Stimulated activated CD4-positive, alpha-beta T cell treated with anti-CD3 and anti-CD28 coated beads, Interleukin-2, amount 100 ng/mL, for 4 hours (primary cell): ENCODE results near the gene SHB.
"Not testable (repeated sequence)": the region's sequence is repeated elsewhere in the genome, so short reads cannot be mapped to it uniquely, and the experiment has no call there.

ENCODE experiments used
- DNase-seq: peaks from one replicate; pipeline ENCODE4 v3.0.0-alpha.2; 2020; ENCODE audit warnings: low read depth

Gene SHB

GRCh38 chr9:37969558-37970300 is 99.3 kb downstream of the SHB start:
- no peak for DNase-seq

GRCh38 chr9:37969130-37969529 is 99.9 kb downstream of the SHB start:
- DNase-seq: no peak

GRCh38 chr9:37968228-37968701 is 100.8 kb downstream of the SHB start:
- DNase-seq: no peak

- DNase-seq: no peak
These were observed 101.3 kb downstream of the SHB start for GRCh38 chr9:37967761-37968080.

DNA sequence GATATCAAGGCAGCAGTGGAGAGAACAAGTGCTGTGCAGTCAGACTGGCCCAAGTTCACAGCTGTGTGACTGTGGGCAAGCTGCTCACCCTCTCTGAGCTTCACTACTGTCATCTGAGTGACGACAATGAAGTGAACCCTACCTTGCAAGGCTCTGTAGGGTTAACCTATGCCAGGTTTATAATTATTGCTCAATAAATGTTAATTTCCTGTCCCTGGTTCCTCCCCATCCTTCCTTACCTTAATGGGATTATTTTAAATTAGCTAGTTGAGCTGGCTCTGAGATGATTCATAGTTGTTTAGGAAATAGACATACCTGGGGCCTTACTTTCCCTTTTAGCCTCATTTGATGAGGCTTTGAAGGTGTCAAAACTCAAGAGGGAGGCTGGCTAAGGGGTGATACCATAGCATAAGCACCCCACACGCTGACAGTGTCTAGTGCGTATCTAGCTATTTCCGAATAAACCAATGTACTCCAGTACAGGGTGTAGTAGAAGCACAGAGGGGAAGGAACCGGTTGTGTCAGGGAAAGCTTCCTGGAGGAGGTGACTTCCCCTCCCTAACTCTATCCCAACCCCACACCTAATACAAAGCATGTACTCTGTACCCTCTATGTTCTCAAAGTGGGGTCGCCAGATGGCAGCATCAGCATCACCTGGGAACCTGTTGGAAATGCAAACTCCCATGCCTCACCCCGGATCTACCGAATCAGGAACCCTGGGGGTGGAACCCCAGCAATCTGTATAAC is 101.8 kb downstream of the SHB start:
- no peak for DNase-seq

DNA sequence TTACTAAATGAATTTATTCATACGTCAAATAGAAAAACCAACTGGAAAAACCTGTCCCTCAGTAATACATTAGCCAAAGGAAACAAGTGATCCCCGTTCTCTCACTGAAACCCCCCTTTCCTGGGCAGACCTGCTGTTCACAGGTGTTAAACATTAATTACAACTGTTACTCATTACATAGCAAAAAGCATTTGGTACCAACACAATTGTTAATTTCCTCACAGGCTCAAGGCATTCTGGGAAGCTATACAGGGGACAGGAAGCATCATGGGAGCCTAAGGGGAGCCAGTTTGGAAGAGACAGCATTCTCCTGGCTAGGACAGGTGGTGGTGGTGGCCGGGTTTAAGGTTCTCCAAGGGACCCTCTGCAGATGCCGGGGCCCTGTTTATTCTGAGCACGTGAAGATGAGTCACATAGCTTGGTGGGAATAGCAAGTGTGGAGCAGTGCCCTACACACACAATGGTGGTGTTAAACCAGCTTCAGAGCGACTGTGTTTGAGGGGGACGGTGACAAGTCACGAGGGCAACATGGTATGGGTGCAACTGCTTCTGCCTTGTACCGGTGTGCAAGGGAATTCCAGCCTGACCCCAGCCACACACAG is 102.5 kb downstream of the SHB start:
- no peak for DNase-seq

DNA sequence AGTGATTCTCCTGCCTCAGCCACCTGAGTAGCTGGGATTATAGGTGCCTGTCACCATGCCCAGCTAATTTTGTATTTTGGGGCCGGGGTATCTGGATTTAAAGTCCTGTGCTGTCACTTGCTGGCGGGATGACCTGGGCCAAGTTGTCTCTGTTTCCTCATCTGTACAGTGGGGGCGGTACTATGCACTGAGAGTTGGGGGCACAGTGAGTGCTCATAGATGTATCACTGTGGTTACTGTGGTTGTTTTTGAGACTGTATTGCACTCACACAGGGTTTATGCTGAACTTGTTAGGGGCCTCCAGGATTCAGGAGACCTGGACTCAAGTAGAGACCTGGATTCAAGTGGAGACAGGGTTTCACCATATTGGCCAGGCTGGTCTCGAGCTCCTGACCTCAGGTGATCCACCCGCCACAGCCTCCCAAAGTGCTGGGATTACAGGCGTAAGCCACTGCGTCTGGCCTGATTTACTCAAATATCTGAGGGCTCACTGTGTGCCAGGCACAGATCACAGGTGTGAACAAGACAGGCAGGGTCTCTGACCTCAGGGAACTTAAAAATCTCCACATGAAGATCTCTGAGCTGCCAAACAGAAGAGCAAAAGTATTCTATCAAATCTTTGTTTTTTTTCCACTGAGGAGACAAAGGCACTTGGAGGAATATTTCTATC is 103.2 kb downstream of the SHB start:
- not testable (repeated sequence) for DNase-seq

DNA sequence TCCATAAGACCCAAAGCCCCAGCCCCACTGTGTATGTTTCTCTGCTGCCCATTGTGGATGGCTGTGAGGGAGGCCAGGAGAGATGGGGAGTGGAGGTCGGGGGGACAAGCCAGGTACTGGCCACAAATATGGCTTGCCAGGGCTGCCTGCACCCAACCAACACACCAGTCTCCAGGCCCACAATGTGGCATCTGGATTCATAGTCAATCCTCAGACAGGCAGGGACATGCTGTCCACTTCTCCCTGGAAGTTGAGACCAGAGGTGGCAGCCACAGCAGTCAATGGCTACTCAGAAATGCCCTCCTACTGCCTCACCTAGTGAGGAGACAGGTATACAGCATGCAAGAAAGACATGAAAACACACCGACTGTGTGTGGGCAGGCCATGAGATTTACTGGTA is 103.9 kb downstream of the SHB start:
- no peak for DNase-seq

DNA sequence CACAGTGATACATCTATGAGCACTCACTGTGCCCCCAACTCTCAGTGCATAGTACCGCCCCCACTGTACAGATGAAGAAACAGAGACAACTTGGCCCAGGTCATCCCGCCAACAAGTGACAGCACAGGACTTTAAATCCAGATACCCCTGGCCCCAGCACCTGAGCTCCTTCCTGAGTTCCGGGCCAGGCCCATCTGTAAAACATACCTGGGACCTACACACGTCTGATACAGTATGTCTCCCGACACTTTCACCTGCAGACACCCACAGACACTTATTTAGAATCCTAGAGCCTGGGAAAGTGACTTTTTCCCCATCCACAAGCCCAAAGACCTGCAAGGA is 104.3 kb downstream of the SHB start:
- DNase-seq: no peak

DNA sequence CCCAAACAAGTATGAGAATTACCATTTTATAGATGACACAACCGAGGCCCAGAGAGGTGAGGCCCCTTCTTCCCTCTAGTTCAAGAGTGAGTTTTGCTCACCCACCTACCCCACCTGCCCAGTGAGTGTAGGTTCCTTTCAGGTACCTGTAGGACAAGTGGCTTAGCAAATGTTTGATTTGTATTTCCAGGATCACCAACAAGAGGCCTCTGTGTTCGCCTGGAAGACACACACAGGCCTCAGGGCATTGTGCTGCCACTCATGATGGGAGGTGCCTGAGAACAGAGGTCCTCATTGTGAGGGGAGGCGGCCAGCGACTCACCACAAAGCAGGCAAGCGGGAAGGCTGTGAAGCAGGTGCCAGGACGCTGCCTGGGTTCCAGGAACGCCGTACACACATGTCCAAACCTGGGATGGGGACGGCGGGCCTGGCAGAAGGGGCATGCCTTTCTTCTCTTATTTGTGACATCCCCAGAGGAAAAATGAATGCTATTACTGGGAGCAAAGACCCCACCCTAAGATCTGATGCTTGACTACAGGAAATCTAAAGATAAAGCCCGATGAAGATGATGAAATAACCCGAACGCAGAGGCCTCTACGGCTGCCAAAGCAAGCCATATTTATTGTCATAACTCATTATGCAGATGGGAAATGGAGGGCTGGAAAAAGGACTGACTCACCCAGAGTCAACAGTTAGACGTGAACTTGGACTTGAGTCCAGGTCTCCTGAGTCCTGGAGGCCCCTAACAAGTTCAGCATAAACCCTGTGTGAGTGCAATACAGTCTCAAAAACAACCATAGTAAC is 104.9 kb downstream of the SHB start:
- no peak for DNase-seq

- DNase-seq: no peak
These were observed 107.7 kb downstream of the SHB start for GRCh38 chr9:37961351-37961750.

DNA sequence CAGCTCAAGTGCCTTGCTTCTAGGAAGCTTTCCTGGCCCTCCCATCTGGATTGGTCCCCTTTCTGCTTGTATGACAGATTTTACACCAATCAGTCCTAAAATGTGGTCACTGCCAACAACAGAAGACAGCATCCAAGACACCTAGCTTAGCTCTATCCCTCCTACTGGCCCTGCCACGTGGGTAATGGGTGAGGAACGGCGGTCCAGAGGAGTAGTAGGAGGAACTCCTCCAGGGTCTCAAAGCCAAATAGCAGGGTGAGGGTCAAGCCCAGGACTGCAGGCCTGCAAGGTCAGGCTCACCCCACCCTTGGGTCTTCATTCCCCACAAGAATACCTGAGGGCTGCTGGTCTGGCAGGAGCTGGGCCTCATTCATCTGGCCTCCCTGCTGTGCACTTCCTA is 108.4 kb downstream of the SHB start:
- DNase-seq: no peak

GRCh38 chr9:37959976-37960375 is 109.1 kb downstream of the SHB start:
- DNase-seq: no peak

GRCh38 chr9:37958154-37958553 is 110.9 kb downstream of the SHB start:
- no peak for DNase-seq

DNA sequence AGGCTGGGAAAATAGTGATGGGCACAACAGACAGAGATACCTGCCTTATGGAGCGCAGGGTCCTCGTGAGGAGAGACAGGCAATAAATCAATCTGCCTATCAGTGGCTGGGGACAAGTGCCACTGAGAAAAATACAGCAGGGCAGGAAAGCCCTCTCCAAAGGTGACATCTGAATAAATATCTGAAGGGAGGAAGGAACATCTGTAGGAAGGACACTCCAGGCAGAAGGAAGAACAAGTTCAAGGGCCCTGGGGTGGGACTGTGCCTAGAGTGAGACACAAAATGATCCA is 111.4 kb downstream of the SHB start:
- DNase-seq: no peak

DNA sequence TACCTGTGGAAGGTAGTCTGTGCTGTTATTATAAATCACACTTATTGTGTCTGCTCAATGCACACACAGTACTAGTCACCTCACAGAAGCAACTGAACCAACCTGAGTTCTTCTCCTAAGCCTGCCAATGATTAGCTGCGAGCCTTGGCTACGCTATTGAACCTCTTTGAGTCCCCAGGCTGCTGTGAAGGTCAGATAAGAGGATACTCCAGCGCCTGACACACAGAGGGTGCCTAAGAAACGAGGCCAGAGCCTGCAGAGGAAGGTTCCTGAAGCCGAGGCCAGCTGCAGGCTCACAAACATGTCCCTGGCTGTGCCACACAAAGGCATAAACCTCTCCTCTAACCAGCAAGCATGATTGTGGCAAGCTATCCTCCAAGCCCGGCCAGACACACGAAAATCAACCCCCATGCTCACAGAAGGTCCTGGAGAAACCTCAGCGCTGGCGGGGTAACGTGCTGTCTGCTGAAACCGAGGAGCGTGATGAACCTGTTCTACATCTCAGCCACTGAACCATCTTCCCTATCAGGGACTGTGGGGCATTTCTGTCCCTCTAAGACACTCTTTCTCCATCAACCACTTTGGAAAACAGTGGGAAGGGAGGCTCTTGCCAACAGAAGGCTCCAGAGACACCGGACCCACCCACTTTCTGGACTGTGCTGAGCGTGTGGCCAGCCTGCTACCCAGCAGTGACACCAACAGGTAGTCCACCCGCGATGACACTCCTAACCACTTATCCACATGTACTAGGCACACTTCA is 111.9 kb downstream of the SHB start:
- no peak for DNase-seq

- no peak for DNase-seq
These were observed 112.6 kb downstream of the SHB start for GRCh38 chr9:37956423-37956820.

GRCh38 chr9:37955781-37956422 is 113.1 kb downstream of the SHB start:
- no peak for DNase-seq

GRCh38 chr9:37954581-37954981 is 114.4 kb downstream of the SHB start:
- no peak for DNase-seq

- DNase-seq: no peak
These were observed 115.1 kb downstream of the SHB start for GRCh38 chr9:37953775-37954437.
